GM18505 (cell line): ENCODE data around the gene MLST8.

Experiments
- ATAC-seq: cut with Tn5 transposase; IDR thresholded peaks from one replicate; pipeline ENCODE4 v1.9.1; 2021; ENCODE audit not compliant: unreplicated experiment
- POLR2A ChIP-seq: IDR thresholded peaks from 4 replicates; pipeline ENCODE4 v1.6.1; 2011; ENCODE audit warnings: borderline replicate concordance; ENCODE audit not compliant: insufficient read depth, insufficient read length; ENCODE audit errors: extremely low read depth

The MLST8 gene

DNA sequence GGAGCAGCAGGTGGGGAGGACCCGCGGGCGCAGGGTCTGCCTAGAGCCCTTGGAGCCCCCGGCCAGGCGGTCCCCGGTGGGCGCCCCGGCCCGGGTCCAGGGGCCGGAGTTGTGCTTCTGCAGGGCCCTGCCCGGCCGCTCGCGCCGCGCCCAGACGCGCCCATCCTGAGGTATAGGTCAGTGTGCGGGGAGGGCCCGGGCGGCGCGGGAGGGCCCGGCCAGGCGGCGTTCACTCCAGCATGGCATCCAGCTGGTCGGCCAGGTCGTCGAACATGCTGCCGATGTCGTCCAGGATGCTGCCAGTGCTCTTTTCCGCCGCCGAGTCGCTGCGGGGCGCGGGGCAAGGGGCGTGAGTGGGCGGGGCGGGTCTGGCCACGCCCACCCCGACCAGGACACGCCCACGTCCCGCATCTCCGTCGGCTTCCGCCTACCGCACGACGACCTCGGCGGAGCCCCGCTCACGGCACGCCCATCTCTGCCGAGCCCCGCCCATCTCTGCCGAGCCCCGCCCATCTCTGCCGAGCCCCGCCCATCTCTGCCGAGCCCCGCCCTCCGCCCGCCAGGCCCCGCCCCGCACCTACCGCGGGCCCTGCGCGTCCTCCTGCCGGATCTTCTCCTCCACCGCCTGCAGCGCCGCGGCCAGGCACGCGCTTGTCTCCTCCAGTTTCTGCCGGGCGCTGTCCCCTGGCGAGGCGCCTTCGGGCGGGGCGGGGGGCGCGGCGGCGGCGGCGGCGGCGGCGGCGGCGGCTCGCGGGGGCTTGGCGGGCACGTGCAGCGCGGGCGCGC is 26.7 kb upstream of the MLST8 start:
- ATAC-seq, result no peak
- no peak for TF ChIP-seq POLR2A

- TF ChIP-seq POLR2A, result no peak
- no peak for ATAC-seq
Measured at GRCh38 chr16:2179107-2179501, 26.1 kb upstream of the MLST8 start.

DNA sequence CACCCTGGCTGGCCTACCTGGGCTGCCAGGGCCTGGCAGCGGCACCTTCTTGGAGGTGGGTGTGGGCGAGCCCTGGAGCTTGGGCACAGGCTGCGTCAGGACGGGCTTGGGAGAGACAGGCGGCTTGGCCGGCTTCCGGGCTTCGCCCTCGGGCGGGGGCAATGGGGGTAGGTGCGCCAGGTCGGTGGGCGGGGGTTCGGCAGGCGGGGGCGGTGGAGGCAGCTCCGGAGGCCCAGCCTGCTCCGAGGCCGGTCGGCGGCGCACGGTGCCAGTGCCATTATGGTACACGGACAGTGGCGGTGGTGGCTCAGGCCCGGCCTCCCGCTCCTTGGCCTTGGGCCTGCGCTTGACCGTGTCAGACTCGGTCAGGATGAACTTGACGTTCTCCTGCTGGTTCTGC is 25.7 kb upstream of the MLST8 start:
- ATAC-seq, result no peak
- TF ChIP-seq POLR2A, result no peak

GRCh38 chr16:2180461-2180860 is 24.8 kb upstream of the MLST8 start:
- TF ChIP-seq POLR2A, result no peak
- no peak for ATAC-seq

DNA sequence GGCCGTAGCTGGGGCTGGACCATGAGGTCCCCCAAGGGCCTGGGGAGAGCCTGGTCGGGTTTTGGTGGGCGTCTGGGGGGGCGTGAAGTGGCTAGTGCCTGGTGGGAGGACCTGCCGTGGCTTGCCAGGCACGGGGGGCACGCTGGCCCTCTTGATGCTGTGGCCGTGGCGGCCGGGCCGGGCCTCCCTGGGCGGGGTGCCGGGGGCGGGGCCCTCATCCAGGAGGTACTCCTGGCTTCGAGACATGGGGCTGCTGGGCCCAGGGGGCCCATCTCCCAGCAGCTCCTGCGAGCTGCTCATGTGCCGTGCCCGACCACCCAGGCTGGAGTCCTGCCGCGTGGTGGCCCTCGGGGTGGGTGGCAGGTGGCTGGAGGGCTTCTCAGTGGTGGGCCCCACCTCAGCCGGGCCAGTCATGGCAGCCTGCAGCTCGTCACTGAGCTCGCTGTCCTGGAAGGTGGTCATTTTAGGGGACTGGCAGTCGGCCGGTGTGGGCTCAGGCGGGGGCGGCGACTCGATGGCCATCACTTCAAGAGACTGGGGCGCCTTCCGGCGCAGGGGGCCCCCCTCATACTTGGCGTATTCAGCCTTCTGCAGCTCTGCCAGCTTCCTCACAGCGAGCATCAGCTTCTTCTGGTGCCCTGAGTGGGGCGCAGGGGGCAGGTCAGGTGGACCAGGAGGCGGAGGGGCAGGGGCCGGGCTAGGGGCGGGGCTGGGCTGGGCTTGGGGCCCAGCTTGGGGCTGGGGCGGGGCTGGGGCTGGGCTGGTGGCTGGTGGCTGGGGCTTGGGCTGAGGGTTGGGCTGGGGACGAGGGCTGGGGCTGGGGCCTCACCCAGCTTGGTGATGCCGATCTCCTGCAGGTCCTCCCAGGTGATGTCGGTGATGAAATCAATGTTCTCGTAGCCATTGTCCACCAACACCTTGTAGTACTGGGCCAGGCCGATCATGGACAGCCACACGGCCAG is 24.0 kb upstream of the MLST8 start:
- ATAC-seq, result no peak
- no peak for TF ChIP-seq POLR2A

DNA sequence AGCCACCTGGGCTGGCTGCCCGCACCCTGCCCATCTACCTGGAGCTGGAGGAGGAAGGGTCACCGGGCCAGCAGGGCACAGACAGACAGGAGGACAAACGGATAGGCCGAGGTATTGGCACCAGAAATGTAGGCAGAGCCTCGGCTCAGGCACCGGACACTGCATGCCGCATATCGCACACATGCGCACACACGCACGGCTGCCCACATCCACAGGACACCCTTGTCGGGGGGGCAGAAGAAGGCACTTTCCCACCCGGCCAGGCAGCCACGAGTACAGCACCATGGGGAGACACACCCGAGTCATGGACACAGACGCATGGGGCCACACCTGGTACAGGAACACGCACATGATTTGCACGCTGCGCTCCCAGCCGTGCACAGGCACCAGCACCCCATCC is 23.3 kb upstream of the MLST8 start:
- TF ChIP-seq POLR2A, result no peak
- ATAC-seq, result no peak

- TF ChIP-seq POLR2A, result no peak
- no peak for ATAC-seq
Measured at GRCh38 chr16:2183671-2184070, 21.6 kb upstream of the MLST8 start.

DNA sequence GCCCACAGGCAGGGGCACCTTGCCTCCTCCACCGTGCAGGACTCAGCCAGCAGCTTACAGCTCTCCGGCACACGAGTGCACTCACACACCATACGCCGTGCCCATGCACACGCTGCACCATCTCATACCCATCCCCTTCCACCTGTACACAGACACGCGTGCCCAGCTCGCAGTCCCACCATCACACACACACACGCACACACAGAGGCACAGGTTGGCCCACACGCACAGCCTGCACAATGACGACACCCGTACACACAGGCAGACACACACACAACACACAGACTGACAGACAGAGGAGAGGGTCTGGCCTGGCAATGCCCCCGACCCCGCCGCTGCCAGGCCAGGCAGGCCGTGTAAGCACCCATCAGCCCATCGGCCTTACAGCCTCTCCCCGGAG is 20.9 kb upstream of the MLST8 start:
- no peak for ATAC-seq
- no peak for TF ChIP-seq POLR2A

DNA sequence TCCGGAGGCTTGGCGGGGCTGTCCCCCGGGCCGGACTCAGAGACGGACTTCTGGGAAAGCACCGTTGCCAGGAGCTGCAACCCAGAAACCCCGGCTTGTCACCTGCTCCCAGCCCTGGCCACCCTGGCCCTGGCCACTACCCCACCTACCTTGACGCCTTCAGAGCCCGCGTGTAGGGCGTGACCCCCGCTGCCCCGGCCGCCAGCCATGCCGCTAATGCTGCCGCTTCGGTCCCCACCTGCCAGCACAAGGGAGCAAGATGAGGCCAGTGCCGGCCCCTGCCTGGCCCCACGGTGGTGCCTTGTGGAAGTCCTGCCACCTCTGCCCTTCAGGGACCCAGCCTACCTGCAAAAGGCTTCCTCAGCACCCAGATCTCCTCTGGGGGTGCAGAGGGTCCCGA is 20.3 kb upstream of the MLST8 start:
- TF ChIP-seq POLR2A, result no peak
- no peak for ATAC-seq

DNA sequence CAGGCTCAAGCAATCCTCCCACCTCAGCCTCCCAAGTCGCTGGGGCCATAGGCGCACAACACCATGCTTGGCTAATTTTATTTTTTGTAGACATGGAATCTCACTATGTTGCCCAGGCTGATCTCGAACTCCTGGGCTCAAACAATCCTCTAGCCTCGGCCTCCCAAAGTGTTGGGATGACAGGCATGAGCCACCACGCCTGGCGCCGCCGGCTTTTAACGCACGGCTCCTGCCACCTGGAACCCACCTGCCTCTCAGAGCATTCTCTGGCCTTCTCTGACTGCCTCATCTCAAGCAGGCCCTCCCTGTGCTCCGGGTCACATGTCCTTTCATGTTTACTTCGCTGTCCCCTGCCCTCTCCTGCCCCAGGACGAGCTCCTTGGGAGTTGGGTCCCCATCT is 19.2 kb upstream of the MLST8 start:
- ATAC-seq, result no peak
- no peak for TF ChIP-seq POLR2A

DNA sequence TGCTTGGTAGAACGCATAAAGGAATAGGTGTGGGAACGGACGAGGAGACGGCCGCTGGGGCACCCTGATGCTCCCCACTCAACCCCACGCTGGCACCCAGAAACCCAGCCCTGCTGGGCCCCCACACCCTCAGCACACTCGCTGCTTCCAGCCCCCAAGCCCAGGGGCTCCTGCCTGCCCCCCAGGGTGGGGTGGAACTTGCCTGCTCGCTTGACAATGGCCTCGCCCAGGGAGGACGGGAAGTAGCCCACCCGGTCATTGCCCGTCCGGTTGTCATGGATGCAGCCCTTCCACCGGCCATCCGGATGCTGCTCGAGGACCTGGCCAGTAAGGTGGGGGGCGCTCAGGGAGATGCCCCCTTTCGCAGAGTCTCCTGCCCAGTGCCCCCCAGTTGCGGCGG is 18.7 kb upstream of the MLST8 start:
- no peak for TF ChIP-seq POLR2A
- no peak for ATAC-seq

- ATAC-seq, result no peak
- TF ChIP-seq POLR2A, result no peak
Measured at GRCh38 chr16:2187212-2187611, 18.0 kb upstream of the MLST8 start.

- no peak for ATAC-seq
- no peak for TF ChIP-seq POLR2A
Measured at GRCh38 chr16:2188395-2188794, 16.9 kb upstream of the MLST8 start.
